Kidney tubule cell (primary cell): ENCODE results near the gene MYH14.
A peak's percentile ranks its signal among the peaks of the same experiment; 100 is the strongest.
"Not testable (repeated sequence)": the region's sequence is repeated elsewhere in the genome, so short reads cannot be mapped to it uniquely, and the experiment has no call there.

ENCODE experiments used
- DNase-seq: peaks from one replicate; pipeline ENCODE4 v3.0.0-alpha.2; 2018; ENCODE audit warnings: low spot score

Gene MYH14

DNA sequence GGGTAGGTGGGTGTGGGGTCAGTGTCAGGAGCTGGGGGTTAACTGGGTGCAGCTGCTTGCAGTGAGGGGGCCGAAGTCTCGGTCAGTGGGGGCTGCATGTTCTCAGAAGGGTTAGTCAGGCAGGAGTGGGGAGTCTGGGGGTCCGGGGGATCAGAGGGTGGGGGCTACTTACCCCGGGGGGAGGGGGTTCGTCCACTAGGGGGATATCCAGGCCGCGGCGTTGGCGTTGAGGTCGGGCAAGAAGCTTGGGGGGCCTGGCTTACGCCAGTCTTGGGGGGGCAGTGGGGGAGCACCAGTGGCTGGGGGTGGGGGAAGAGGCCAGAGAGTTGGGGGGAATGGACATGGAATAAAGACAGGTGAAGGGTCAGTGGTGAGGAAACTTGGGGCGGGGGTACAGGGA lies 116.6 kb downstream of the MYH14 start:
- no peak for DNase-seq

DNA sequence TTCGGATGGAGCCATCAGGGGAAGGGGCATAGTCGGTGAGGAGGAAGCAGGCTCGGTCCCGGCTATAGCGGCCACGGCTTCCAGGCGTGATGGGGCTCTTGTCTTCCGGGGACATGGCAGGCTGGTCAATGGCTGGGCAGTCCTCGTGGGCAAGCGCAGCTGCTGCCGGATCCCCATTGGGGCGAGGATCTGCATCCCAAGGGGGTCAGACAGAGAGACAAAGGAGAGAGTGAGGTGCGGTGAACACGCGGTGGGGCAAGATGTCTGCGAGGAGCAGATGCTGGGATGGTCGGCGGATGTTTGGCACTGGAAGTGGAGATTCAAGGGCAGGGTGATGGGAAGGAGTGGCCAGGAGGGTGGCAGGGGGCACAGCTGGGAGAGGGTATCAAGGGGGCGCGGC lies 117.2 kb downstream of the MYH14 start:
- DNase-seq = no peak

DNA sequence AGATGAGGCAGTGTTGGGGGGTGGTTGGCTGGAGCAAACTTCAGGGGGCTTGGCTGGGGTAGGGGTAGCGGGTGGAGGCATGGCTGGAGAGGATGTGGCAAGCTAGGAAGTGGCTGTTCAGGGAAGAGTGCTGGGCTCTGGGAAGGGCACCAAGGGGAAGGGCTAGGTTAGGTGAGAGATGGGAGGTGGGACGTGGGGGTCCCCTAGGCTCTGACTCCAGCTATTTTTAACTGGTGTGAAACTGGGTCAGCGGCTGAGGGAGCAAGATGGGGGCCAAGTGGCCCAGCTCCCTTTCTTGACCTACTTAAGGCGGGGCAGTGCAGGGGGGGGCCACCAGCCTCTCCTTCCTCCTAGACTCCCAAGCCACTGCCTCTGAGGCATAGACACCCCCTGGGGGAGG lies 118.4 kb downstream of the MYH14 start:
- no peak for DNase-seq

DNA sequence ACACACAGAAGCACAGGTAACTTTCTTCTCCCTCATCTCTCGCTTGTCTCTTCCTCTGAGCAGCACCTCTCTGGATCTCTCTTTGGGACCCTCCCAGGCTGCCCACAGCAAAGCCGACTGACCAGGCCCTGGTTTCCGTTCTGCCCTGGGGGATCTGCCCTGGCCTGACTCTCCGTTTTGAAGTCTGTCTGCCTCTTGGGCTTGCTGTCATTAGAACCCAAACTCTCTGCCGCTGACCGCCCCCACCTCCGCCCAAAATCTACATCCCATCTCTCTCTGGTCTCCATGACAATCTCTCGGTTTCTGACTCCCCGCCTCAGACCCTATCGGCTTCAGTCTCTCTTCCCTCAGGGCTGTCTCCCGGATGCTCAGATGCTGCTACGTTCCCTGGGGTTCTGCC lies 118.8 kb downstream of the MYH14 start:
- no peak for DNase-seq

DNA sequence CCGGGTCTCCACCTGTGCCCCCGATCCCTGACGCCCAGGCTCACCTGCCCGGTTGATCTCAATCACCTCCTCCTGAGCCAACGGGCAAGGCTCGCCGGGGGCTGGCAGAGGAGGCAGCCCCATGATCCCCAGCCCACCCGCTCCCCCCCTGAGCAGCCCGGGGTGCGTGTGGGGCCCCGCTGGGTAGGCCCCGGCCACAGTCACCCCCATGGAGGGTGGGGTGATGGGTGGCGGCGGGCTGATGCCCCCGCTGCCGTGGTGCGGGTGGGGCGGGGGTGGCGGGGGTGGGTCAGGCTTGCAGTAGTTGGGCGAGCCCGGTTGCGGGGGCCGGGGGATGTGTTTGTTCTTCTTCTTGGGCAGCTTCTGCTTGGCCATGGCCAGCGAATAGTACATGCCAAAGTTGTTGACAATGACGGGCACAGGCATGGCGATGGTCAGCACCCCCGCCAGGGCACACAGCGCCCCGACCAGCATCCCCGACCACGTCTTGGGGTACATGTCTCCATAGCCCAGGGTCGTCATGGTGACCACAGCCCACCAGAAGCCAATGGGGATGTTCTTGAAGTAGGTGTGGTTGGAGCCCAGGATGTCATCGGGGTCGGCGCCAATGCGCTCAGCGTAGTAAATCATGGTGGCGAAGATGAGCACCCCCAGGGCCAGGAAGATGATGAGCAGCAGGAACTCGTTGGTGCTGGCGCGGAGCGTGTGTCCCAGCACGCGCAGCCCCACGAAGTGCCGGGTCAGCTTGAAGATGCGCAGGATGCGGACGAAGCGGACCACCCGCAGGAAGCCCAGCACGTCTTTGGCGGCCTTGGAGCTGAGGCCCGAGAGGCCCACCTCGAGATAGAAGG lies 119.7 kb downstream of the MYH14 start:
- DNase-seq = no peak

DNA sequence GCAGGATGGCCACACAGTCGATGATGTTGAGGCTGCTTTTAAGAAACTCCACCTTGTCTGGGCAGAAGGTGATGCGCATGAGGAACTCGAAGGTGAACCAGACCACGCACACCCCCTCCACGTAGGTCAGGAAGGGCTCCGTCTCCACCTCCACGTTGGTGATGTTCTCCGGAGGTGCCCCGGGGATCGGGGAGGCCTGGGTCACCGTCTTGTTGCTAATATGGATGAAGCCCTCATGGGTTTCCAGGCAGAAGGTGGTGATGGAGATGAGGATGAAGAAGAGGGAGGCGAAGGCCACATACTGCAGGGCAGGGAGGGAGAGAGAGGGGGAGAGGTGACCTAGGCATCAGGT lies 120.3 kb downstream of the MYH14 start:
- no peak for DNase-seq

DNA sequence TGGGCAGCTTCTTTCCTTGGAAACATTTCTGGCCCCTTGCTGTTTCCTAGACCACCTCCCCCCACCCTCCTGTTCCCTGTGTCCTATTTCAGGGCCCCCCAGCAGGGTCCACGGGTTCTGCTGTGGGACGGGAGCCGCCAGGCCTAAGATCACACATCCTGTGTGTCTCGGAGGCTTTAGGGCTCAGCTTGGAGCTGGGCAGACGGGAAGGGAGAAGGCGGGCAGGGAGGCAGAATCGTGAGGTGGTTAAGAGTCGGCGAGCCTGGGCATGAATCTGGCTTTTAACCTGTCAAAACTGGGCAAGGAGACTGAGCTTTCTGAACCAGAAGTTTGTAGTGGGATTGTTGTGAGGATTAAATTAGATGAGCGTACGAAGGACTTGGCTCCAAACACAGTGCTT lies 120.9 kb downstream of the MYH14 start:
- no peak for DNase-seq

DNA sequence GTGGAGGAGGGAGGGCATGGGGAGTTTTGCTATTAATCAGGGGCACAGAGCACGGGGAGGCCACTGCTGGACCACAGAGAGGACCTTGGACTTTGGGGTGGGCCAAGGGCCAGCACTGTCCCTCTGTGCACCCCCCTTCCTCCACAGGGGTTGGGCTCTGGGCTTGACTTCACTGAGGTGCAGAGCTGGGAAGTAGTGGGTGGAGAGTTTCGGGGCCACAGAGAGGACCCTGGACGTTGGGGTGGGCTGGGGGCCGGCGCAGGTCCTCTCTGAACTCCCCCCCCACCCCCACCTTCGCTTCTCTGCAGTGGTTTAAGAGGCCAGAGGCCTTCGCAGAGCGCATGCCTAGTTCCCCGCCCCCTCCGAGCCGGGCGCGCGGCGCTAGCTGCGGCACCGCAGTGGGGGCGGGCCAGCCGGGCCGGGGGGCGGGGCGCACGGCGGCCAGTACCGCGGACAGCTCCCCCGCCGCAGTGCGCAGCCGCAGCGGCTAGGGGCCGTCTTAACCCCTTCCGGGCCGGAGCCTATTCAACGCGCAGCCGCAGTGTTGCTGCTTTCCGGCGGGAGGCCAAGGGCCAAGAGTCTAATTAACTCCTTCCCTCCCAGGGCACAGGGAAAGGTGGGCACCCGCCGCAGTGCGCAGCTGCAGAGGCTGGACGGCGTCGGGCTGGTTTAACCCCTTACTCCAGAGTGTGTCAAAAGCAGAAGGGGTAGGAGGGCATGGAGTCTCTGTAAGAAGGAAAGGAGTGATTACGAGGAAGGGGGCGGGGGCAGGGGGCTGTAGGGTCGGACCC lies 122.1 kb downstream of the MYH14 start:
- DNase-seq = peak; percentile 68

DNA sequence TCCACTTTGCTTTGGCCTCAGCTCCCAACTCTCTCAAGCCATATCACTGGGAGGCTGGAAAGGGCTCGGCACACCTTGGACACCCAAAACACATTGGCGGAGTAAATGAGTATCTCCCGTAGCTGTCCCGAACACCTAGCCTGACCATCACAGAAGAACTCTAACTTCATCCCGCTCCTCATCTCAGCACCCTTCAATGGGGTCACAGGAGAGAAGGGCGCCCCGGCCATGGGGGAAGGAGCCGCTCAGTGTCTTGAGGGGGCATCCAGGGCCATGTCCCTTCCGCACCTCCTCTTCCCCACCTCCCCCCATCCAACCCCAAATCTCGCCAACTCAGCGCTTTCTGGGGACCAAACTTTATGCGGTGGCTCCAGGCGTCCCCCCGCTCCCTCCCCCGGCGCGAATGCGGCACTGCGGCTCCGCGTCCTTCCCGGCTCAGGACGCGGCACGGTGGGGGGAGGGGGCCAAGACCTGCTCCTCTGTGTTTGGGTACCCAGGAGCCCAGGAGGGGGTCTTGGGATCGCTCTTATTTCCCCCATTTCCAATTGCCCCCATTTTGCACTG lies 122.8 kb downstream of the MYH14 start:
- DNase-seq = no peak

DNA sequence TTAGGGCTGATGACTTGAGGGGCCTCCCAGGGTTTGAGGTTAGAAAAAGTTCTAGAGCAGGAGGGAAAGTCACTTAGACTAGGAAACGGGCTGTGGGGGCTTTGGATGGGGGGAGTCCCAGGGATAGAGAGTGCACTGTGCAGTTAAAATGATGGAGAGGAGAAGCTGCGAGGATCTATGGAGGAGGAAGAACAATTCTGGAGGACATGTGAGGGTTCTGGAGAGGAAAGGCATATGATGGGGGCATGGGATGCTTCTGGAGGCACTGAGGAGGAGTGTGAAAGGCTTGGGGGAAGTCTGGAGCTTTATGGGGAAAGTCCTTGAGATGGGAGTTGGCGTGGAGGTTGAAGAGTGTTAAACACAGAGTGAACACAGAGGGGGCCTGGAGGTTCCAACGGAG lies 123.6 kb downstream of the MYH14 start:
- DNase-seq = no peak

DNA sequence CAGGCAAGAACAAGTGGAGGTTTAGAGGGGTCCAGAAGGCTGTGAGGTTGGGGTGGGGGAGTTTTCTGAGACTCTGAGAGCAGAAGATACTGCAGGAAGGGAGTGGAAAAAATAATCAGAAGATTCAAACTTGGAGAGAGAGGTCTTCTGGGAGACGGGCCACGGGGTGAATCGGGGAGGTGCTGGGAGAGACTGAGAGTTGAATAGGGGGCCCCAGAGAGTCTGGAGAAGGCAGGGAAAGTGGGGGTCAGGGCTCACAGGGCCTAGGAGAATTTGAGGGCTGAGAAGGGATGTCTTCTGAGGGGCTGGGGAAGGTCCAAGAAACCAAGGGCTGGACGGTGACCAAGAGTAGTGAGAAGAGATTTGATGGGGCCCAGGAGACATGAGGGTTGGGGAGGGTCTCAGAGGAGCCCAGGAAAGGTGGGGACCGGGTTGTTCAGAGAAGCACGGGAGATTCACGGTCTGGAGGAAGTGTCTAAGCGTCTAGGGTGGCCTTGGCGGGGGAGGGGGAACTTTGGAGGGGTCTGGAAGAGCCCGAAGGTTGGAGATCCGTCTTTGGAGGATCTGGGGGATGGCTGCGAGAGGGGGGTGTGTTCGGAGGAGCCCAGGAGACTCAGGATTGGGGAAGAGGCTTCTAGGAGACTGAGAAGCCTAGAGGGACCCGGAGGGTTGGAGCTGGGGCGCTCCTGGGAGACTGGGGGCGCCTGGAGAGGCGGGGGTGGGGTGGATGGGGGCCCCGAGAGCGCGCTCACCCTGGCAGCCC lies 124.2 kb downstream of the MYH14 start:
- no peak for DNase-seq

DNA sequence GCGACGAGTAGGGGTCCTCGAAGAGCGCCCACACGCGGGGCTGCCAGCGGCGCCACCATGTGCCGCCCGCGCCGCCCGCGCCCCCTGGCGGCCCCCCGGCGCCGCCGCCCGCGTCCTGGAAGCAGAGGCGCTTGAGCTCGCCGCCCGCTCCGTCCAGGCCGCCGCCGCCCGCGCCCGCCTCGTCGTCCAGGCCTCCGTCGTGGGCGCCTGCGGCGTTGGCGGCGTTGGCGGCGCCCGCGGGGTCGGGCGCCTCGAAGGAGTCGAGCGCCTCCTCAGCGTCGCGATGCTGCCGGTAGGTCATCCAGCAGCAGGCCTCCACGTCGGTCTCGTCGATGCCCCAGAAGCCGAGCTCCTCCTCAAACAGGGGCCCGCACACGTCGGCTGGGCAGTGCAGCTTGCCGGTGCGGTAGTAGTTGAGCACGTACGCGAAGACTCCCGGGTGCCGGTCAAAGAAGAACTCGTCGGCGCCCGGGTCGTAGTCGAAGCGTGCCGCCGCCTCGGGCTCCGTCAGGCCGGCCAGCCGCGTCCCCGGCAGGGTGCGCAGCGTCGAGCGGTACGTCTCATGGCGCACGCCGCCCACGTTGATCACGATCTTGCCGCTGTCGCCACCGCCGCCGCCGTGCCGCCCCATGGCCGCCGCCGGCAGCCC lies 124.9 kb downstream of the MYH14 start:
- DNase-seq = no peak

DNA sequence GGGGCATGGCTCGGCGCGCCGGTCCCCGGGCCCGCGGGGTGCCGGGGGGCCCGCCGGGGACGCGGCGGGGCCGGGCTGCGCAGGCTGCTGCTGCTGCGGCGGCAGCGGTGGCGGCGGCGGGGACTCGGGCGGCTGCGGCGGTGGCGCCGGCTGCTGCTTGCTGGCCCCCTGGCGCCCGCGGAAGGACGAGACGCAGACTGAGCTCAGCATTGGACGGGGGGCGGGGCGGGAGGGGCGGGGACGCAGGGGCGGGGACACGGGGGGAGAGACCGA lies 125.4 kb downstream of the MYH14 start:
- DNase-seq = no peak

DNA sequence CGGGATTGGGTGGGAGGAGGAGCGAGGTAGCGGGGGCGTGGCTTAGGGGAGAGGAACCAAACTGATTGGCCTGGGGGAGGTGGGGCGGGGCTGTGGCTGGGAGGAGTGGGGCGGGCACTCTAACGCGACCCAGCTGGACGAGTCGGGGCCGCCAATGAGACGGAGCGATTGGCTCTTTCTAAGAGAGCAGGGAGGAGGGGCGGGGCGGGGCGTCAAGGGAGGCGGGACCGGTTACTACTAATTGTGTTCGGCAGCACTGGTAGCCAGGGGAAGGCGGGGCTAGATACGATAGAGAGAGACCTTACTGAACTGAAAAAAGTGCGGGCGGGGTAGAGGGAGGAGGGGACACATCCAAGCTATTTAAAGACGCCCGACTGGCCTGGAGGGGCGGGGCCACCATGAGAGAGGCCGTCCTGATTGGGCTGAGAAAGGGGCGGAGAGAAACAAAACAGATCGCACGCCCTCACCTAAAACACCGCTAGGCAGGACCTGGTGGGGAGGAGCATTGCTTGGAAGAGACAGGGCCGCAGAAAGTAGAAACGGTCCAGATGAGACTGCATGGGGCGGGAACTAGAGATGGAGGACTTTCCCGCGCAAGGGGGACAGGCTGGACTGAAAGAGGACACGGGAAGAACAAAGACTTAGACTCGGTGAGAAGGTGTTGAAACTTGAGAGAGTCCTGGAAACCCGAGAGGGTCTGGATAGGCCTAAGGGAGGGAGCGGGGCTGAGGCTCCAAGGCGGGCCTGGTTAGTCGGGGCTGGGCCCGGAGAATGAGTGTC lies 125.9 kb downstream of the MYH14 start, which contains the start of gene KCNC3:
KCNC3 (minus strand) TSS at position 232 of the 780 bp plus-strand sequence. CDS start 295 bp downstream, outside the sequence.
- peak; percentile 99 for DNase-seq

DNA sequence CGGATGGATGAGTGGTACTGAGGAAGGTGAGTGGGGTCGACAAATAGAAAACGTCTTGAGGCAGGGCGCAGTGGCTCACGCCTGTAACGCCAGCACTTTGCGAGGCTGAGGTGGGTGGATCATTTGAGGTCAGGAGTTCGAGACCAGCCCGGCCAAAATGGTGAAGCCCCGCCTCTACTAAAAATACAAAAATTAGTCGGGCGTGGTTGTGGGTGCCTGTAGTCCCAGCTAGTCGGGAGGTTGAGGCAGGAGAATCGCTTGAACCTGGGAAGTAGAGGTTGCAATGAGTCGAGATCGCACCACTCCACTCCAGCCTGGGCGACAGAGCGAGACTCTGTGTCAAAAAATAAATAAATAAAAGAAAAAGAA lies 126.5 kb downstream of the MYH14 start:
- not testable (repeated sequence) for DNase-seq

DNA sequence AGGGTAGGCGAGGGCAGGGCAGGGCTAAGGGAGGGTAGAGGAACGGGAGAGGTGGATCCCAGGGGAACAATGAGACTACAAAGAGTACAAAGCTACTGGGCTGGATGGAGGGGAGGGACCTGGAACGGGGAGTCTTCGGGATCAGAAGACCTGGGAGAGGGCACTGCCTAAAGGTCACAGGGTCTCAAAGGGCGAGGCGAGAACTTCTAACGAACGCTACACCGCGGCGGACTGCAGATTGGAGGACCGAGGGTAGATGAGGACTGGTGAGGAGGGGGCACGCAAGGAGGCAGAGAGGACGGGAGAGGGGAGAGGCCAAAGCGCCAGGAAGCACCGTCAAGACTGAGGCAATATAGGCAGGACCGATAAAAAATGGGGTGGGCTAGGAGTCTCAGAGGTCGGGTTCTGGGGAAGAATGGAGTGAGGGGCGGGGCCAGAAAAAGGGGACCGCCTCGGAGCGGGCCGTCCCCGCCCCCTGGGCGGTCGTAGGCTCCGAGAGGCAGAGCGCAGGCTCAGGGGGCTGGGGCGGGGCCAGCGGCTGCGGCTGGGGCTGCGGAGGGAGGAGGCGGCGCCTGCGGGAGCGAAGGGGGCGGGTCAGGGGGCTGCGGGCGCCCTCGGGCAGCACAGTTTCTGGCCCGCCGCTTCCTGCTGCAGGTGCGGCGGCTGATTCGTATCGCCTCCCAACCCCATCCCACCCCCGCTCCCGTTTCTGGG lies 127.1 kb downstream of the MYH14 start:
- DNase-seq = peak; percentile 77

DNA sequence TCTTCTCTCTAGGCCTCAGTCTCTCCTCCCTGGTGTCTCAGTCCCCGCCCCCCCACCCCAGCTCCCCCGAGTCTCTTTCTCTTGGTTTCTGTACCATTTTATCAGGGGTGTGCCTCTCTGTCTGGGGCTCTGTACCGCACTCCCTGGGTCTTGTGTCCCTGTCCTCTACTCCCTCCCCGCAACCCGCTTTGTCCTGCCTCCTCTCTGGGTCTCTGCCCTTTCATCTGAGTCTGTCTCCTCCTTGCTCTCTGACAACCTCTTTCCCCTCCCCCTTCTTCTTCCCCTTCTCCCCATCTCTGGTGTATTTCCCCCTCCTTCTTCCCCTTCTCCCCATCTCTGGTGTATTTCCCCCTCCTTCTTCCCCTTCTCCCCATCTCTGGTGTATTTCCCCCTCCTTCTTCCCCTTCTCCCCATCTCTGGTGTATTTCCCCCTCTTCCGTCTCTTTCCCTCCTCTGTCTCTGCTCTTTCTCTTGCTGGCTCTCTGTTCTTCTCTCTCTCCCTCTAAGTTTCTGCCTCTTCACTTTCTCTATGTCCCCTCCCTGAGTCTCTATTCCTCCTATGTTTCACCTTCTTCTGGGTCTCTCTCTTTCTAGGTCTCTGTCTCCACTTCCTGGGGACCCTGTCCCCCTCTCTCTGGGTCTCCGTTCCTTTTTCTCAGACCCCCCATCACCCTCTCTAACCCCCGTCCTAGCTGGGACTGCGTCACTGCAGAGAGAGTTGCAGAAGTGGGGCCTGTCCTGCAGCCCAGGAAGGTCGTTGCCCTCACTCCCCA lies 128.0 kb downstream of the MYH14 start:
- no peak for DNase-seq

DNA sequence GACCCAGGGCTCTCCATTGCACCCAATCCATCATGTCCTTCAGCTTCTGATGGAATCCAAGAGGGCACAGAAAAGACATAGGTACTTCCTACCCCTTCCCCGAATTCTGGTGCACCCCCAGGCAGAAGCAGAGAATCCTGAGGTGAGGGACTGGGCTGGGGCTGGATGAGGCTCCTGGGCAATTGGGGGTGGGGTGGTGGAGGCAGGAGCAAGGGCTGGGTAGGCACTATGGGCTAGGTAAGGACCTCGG lies 128.5 kb downstream of the MYH14 start:
- no peak for DNase-seq

DNA sequence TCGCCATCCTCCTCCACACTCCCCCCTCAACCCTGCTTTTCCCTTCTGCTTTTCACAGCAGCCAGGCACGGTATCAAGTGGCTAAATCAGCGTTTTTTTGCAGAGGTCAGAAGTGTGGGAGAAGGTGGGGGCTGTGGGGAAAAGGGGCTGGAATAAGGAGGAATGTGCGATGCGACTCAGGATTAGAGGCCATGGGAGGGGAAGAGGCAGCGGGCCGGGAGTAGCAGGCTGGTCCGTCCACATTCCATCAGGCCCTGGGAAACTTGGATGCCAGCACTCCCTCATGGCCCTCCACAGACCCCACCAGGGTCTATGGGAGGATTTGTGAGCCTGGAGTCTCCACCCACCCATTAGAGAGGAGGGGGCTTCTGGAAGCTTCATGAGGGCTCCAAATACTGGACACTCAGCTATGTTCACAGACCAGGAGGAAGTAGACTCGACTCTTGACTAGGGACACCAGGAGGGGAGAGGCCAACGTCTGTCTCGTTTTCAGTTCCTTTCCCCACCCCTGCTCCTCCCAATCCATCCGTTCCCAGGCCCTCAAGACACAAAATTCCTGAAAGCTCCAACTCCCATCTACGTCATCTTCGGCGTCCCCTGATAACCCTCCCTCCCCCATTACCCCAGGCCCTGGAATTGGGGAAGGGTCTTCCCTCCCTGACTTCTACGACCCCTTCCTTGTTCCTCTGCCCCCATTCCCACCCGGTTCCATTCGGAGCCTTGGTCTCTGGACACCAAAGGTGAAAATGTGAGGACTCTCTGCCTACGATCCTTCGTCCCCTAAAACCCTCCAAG lies 129.0 kb downstream of the MYH14 start:
- DNase-seq = peak; percentile 9
